A673 (cell line): Measurements from ENCODE around the gene MACROH2A1.

Experiments used
- CTCF ChIP-seq: fragments of 300-800, 200-600 bp; sonication (generic); conservative IDR thresholded peaks from 2 replicates; pipeline ENCODE4 v1.5.1; 2017; ENCODE audit warnings: low read depth, mild to moderate bottlenecking, antibody characterized with exemption, low read length, moderate library complexity, mixed read lengths
- EZH2 ChIP-seq: fragments of 200-600 bp; sonication (generic); IDR thresholded peaks from 2 replicates; pipeline ENCODE4 v1.6.1; 2017; ENCODE audit warnings: borderline replicate concordance, low read depth, mild to moderate bottlenecking, mixed read lengths, antibody characterized with exemption, low read length; ENCODE audit not compliant: poor library complexity, severe bottlenecking

GRCh38 chr5:135402031-135402430 lies 3.0 kb upstream of the MACROH2A1 start:
- no peak for TF ChIP-seq CTCF
- no peak for TF ChIP-seq EZH2
